ENCODE data around the gene HMOX2.

The HMOX2 gene

DNA sequence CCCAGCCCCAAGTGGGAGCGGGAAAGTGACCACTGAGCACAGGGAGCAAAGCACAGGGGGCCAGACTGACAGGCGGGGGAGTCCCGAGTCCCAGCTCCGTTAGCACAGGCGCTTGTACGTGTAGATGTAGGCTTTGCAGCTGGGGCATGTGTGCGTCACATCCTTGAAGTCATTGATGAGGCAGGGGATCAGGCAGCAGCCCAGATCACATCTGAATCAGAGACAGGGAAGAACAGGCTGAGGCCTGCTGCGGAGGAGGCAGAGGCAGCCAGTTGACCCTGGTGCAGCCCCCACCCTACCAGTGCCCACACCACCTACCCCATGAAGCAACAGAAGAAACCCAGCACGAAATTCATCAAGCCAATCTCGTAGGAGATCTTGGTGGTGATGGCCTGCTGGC is 36.3 kb downstream of the HMOX2 start:
- TF ChIP-seq, protein P1, sequence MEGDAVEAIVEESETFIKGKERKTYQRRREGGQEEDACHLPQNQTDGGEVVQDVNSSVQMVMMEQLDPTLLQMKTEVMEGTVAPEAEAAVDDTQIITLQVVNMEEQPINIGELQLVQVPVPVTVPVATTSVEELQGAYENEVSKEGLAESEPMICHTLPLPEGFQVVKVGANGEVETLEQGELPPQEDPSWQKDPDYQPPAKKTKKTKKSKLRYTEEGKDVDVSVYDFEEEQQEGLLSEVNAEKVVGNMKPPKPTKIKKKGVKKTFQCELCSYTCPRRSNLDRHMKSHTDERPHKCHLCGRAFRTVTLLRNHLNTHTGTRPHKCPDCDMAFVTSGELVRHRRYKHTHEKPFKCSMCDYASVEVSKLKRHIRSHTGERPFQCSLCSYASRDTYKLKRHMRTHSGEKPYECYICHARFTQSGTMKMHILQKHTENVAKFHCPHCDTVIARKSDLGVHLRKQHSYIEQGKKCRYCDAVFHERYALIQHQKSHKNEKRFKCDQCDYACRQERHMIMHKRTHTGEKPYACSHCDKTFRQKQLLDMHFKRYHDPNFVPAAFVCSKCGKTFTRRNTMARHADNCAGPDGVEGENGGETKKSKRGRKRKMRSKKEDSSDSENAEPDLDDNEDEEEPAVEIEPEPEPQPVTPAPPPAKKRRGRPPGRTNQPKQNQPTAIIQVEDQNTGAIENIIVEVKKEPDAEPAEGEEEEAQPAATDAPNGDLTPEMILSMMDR (IDR thresholded peaks at IDR 0.05; ENCODE audit: low read length, missing control alignments): no peak
- no peak for DNase-seq (ENCODE audit: low read depth)
- H3K4me3 ChIP-seq (replicated peaks; ENCODE audit: low read depth, low read length): no peak overlapping the region

DNA sequence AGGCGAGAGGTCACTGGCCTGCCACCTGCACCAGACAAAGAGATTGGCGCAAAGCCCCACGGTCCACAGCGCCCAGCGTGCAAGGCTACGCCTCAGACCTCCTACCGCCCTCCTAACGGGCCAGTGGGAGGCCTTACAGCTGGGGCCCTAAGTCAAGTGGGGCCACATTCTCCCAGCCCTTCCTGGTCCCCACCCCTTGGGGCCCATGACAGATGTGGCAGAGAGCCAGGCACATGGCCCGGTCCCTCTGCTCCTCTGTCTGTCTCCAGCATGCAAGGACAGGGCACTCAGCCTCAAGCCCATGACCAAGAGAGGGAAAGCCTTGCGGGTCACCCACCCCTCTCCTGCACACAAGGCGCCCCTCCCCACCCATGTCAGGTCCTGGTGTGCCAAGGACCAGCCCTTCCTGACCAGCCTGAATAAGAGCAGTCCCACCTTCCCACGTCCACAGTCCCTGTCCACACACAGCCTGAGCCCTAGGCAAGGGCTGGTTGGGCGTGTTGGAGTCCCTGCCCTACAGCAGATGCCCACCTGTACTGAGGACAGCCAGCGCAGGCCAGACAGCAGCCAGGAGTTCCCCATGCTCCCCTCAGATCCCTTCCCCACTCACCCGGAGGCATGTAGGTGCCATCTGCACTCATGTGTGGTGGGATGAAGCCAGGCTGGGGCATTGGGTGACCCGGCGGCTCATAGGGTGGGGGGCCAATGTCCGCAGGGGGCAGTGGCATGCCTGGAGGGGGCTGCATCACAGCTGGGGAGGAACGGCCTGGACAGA is 37.1 kb downstream of the HMOX2 start:
- H3K4me3 ChIP-seq (replicated peaks; ENCODE audit: low read depth, low read length): no peak overlapping the region
- no peak for DNase-seq (ENCODE audit: low read depth)
- TF ChIP-seq, protein P1 (IDR thresholded peaks at IDR 0.05; ENCODE audit: low read length, missing control alignments): no peak

DNA sequence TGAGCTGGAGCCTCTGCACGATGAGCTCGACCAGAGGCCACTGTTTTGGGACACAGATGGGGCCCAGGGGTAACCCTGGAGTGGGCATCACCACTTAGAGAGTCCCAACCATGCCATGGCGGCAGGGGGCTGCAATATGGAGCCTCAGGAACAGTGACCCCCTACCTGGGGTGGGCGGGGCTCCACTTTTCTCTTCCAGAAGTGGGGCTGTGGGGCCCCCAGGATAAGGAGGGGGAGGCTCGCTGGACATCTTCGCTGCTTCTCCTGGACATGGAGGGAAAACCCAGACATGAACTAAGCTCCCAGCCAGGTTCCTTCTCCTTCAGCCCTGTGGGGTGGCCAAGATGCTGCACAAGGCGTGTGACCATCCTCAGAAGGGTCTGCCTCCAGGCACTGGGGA is 37.7 kb downstream of the HMOX2 start:
- H3K4me3 ChIP-seq (replicated peaks; ENCODE audit: low read depth, low read length): no peak overlapping the region
- DNase-seq (ENCODE audit: low read depth): no peak
- TF ChIP-seq, protein P1 (IDR thresholded peaks at IDR 0.05; ENCODE audit: low read length, missing control alignments): no peak

GRCh38 chr16:4514606-4515005 is 38.4 kb downstream of the HMOX2 start:
- TF ChIP-seq, protein P1 (IDR thresholded peaks at IDR 0.05; ENCODE audit: low read length, missing control alignments): no peak
- no peak overlapping the region for H3K4me3 ChIP-seq (replicated peaks; ENCODE audit: low read depth, low read length)

DNA sequence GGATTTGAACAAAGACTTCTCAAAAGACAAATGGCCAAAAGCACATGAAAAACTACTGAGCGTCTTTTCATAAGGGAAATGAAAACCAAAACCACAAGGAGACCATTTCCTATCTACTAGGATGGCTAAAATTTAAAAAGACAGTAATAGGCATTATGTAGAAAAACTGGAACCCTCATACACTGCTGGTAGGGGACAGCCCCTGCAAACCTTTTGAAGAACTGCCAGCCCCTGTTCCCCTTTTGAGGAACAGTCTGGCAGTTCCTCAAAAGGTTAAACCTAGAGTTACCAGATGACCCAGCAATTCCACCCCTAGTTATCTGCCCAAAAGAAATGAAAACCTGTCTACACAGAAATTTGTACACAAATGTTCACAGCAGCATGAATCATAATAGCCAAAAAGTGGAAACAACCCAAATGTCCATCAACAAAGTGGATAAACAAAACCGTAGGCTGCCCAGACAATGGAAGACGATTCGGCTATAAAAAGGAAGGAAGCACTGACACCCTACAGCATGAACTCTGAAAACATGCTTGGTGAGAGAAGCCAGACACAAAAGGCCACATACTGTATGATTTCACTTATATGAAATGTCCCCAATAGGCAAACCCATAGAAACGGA is 39.5 kb downstream of the HMOX2 start:
- no peak overlapping the region for H3K4me3 ChIP-seq (replicated peaks; ENCODE audit: low read depth, low read length)
- DNase-seq (ENCODE audit: low read depth): peak; percentile 61

More at GRCh38 chr16:4514606-4515005, 38.4 kb downstream of the HMOX2 start:
- DNase-seq (ENCODE audit: low read depth): no peak

GRCh38 chr16:4517812-4518680 is 41.8 kb downstream of the HMOX2 start:
- no peak overlapping the region for H3K4me3 ChIP-seq (replicated peaks; ENCODE audit: low read depth, low read length)
- peak; percentile 52 for DNase-seq (ENCODE audit: low read depth)
- TF ChIP-seq, protein P1 (IDR thresholded peaks at IDR 0.05; ENCODE audit: low read length, missing control alignments): peak; percentile 58

More for the DNA sequence above, 39.5 kb downstream of the HMOX2 start:
- TF ChIP-seq, protein P1 (IDR thresholded peaks at IDR 0.05; ENCODE audit: low read length, missing control alignments): no peak

Data from fibroblast of pulmonary artery (primary cell).